GM12872 (cell line): ENCODE results near the gene FHIT.

ENCODE experiments used
- CTCF ChIP-seq: IDR thresholded peaks from 3 replicates; pipeline ENCODE4 v1.5.1; 2011; ENCODE audit warnings: low read depth, mild to moderate bottlenecking, low read length, moderate library complexity; ENCODE audit not compliant: insufficient read depth

Gene FHIT

GRCh38 chr3:59820352-59820934 lies 1430.8 kb downstream of the FHIT start:
- no peak for TF ChIP-seq CTCF

GRCh38 chr3:59818919-59819300 lies 1432.3 kb downstream of the FHIT start:
- TF ChIP-seq CTCF: no peak

GRCh38 chr3:59818033-59818918 lies 1433.0 kb downstream of the FHIT start:
- no peak for TF ChIP-seq CTCF

- TF ChIP-seq CTCF: no peak
Observed at GRCh38 chr3:59817511-59817910, 1433.7 kb downstream of the FHIT start.

GRCh38 chr3:59816312-59816711 lies 1434.9 kb downstream of the FHIT start:
- no peak for TF ChIP-seq CTCF

DNA sequence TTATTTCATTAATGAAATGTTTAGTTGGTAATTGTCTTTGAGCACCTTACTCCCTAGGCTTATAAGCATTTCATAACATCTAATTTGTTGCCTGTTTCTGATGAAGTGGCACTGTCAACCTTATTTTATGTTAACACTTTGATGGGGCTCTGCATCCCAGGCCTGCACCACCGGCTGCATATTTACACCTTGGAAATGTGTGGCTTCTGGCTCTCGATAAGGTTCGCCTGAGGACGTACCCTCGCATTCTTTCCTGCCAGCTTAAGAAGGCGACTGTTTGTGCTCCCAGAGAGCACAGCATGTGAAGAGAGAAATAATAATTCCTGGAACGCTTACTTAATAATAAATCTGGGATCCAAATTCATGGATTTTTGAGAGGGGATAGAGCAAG lies 1438.1 kb downstream of the FHIT start:
- no peak for TF ChIP-seq CTCF

GRCh38 chr3:59812237-59813147 lies 1438.8 kb downstream of the FHIT start:
- TF ChIP-seq CTCF: no peak
